ENCODE measurements around the gene PVALEF. TPM values are rescaled to one million over a fixed set of nuclear protein-coding genes. Genes with fewer than 3 reads are reported as not detected.

Gene PVALEF
- total and polyA plus RNA-seq, 2 of the 13 experiments (the other 11 are each of a cell fraction or from before 2014, with no cell fraction given): 0.18 TPM

- TF ChIP-seq CEBPB (IDR thresholded peaks at IDR 0.05; ENCODE audit: borderline replicate concordance, low read depth, low read length): no peak
- no peak for TF ChIP-seq LCORL (IDR thresholded peaks at IDR 0.05)
- 0 out of 2 replicates have a peak, but pooled peaks have one; percentile 49 for TF ChIP-seq LCORL (CRISPR knock-in tag; IDR thresholded peaks at IDR 0.05)
- no peak for TF ChIP-seq PBX2 (CRISPR knock-in tag; IDR thresholded peaks at IDR 0.05)
- TF ChIP-seq AGO2 (optimal IDR thresholded peaks at IDR 0.05; ENCODE audit: low read depth, low read length): peak; percentile 73
- TF ChIP-seq SOX6 (IDR thresholded peaks at IDR 0.05): no peak
- TF ChIP-seq SOX6 (CRISPR knock-in tag; IDR thresholded peaks at IDR 0.05): peak; percentile 28; the same call in 1 of the 2 replicates
- TF ChIP-seq, protein P1, sequence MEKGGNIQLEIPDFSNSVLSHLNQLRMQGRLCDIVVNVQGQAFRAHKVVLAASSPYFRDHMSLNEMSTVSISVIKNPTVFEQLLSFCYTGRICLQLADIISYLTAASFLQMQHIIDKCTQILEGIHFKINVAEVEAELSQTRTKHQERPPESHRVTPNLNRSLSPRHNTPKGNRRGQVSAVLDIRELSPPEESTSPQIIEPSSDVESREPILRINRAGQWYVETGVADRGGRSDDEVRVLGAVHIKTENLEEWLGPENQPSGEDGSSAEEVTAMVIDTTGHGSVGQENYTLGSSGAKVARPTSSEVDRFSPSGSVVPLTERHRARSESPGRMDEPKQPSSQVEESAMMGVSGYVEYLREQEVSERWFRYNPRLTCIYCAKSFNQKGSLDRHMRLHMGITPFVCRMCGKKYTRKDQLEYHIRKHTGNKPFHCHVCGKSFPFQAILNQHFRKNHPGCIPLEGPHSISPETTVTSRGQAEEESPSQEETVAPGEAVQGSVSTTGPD (CRISPR knock-in tag; IDR thresholded peaks at IDR 0.05): no peak
- no peak for TF ChIP-seq SNAI1 (CRISPR knock-in tag; IDR thresholded peaks at IDR 0.05; ENCODE audit: borderline replicate concordance)
- no peak for TF ChIP-seq ZNF572 (CRISPR knock-in tag; IDR thresholded peaks at IDR 0.05)
- TF ChIP-seq ZBTB38 (CRISPR knock-in tag; IDR thresholded peaks at IDR 0.05): no peak
- no peak for TF ChIP-seq ZNF160 (CRISPR knock-in tag; IDR thresholded peaks at IDR 0.05)
- no peak for TF ChIP-seq ZSCAN5A (CRISPR knock-in tag; IDR thresholded peaks at IDR 0.05; ENCODE audit: borderline replicate concordance)
- TF ChIP-seq BCL6 (CRISPR knock-in tag; IDR thresholded peaks at IDR 0.05): no peak
- TF ChIP-seq ZNF709 (CRISPR knock-in tag; IDR thresholded peaks at IDR 0.05): no peak
- no peak for TF ChIP-seq CENPX (CRISPR knock-in tag; IDR thresholded peaks at IDR 0.05)
- 0 out of 2 replicates have a peak, but pooled peaks have one; percentile 9 for TF ChIP-seq DRAP1 (CRISPR knock-in tag; IDR thresholded peaks at IDR 0.05)
- TF ChIP-seq ETV5 (CRISPR knock-in tag; IDR thresholded peaks at IDR 0.05; ENCODE audit: borderline replicate concordance): peak; percentile 60
- no peak for TF ChIP-seq NKX3-1 (CRISPR knock-in tag; IDR thresholded peaks at IDR 0.05)
- no peak for TF ChIP-seq RAD51 (IDR thresholded peaks at IDR 0.05; ENCODE audit: borderline replicate concordance)
- no peak for TF ChIP-seq ZNF790 (CRISPR knock-in tag; IDR thresholded peaks at IDR 0.05; ENCODE audit: borderline replicate concordance)
- TF ChIP-seq DNMT1 (CRISPR knock-in tag; IDR thresholded peaks at IDR 0.05): no peak
- no peak for TF ChIP-seq GMEB2 (CRISPR knock-in tag; IDR thresholded peaks at IDR 0.05; ENCODE audit: low read depth)
- no peak for TF ChIP-seq TP53 (CRISPR knock-in tag; conservative IDR thresholded peaks at IDR 0.05)
- no peak for TF ChIP-seq POLR2AphosphoS2 (IDR thresholded peaks at IDR 0.05; ENCODE audit: low read depth, low read length)
- TF ChIP-seq SP4 (CRISPR knock-in tag; IDR thresholded peaks at IDR 0.05): no peak
These were observed 34.6 kb upstream of the PVALEF start (continued) for GRCh38 chr17:81130385-81131361.
